HEK293 (cell line): ENCODE data around the gene ERBB4.

ENCODE experiments used
- BCL11A ChIP-seq: fragments of 450-650 bp; formaldehyde crosslinking; IDR thresholded peaks from 2 replicates; pipeline ENCODE4 v1.5.1; 2016; ENCODE audit warnings: low read depth, missing biosample characterization, missing genetic modification characterization
- CTCF ChIP-seq: fragments of 450-650 bp; formaldehyde crosslinking; IDR thresholded peaks from 2 replicates; pipeline ENCODE4 v1.5.1; 2016; ENCODE audit warnings: missing biosample characterization, missing genetic modification characterization
- WT1 ChIP-seq: fragments of 450-650 bp; formaldehyde crosslinking; IDR thresholded peaks from 2 replicates; pipeline ENCODE4 v1.5.1; 2016; ENCODE audit warnings: missing biosample characterization, missing genetic modification characterization
- YY1 ChIP-seq: fragments of 450-650 bp; formaldehyde crosslinking; IDR thresholded peaks from 2 replicates; pipeline ENCODE4 v1.5.1; 2018; ENCODE audit warnings: missing biosample characterization, missing genetic modification characterization
- ZNF274 ChIP-seq, 2 experiments: fragments of 200-500 bp in 1 of 2; fragments of 450-650 bp in 1 of 2; sonication (Bioruptor generic) in 1 of 2; formaldehyde crosslinking in 1 of 2; IDR thresholded peaks; 2 replicates each; pipeline versions ENCODE4 v1.5.1 to v1.6.1; 2014 to 2016; ENCODE audit warnings: borderline replicate concordance in 1 of 2, inconsistent platforms in 1 of 2, low read length in 1 of 2, missing biosample characterization in 1 of 2, missing genetic modification characterization in 1 of 2
- ZNF423 ChIP-seq: fragments of 450-650 bp; formaldehyde crosslinking; IDR thresholded peaks from 2 replicates; pipeline ENCODE4 v1.5.1; 2016; ENCODE audit warnings: missing biosample characterization, missing genetic modification characterization
- ZNF530 ChIP-seq: fragments of 450-650 bp; formaldehyde crosslinking; IDR thresholded peaks from 2 replicates; pipeline ENCODE4 v1.5.1; 2016; ENCODE audit warnings: low read depth, missing biosample characterization, missing genetic modification characterization
- ZNF747 ChIP-seq: fragments of 450-650 bp; formaldehyde crosslinking; IDR thresholded peaks from 2 replicates; pipeline ENCODE4 v1.5.1; 2016; ENCODE audit warnings: missing biosample characterization, missing genetic modification characterization
- ZSCAN16 ChIP-seq: fragments of 450-650 bp; formaldehyde crosslinking; IDR thresholded peaks from 2 replicates; pipeline ENCODE4 v1.5.1; 2016; ENCODE audit warnings: missing biosample characterization, missing genetic modification characterization
- TF ChIP-seq, protein P1 (sequence below): IDR thresholded peaks from 2 replicates; pipeline ENCODE4 v1.6.1; 2011; ENCODE audit warnings: mild to moderate bottlenecking, low read depth, low read length, borderline replicate concordance
- TF ChIP-seq, protein P2 (sequence below): fragments of 450-650 bp; formaldehyde crosslinking; IDR thresholded peaks from 2 replicates; pipeline ENCODE4 v1.5.1; 2017; ENCODE audit warnings: missing biosample characterization, missing genetic modification characterization
- TF ChIP-seq, protein P3 (sequence below): fragments of 450-650 bp; formaldehyde crosslinking; IDR thresholded peaks from 2 replicates; pipeline ENCODE4 v1.5.1; 2016; ENCODE audit warnings: missing biosample characterization, missing genetic modification characterization
- TF ChIP-seq, protein P4 (sequence below): fragments of 450-650 bp; formaldehyde crosslinking; IDR thresholded peaks from 2 replicates; pipeline ENCODE4 v1.5.1; 2016; ENCODE audit warnings: missing biosample characterization, missing genetic modification characterization

- TF ChIP-seq YY1 (tag by site-specific recombination) (no peak), WT1 (tag by site-specific recombination) (no peak), BCL11A (no peak), CTCF (tag by site-specific recombination) (no peak), ZNF423 (tag by site-specific recombination) (no peak), ZNF274 (IDR thresholded peaks at IDR 0.05; ENCODE audit: low read length) (no peak), ZNF274 (tag by site-specific recombination; IDR thresholded peaks at IDR 0.05; ENCODE audit: borderline replicate concordance) (no peak), ZNF747 (tag by site-specific recombination) (no peak), ZNF530 (no peak), ZSCAN16 (no peak)
- TF ChIP-seq, protein P1, sequence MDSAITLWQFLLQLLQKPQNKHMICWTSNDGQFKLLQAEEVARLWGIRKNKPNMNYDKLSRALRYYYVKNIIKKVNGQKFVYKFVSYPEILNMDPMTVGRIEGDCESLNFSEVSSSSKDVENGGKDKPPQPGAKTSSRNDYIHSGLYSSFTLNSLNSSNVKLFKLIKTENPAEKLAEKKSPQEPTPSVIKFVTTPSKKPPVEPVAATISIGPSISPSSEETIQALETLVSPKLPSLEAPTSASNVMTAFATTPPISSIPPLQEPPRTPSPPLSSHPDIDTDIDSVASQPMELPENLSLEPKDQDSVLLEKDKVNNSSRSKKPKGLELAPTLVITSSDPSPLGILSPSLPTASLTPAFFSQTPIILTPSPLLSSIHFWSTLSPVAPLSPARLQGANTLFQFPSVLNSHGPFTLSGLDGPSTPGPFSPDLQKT: no peak
- TF ChIP-seq, protein P2, sequence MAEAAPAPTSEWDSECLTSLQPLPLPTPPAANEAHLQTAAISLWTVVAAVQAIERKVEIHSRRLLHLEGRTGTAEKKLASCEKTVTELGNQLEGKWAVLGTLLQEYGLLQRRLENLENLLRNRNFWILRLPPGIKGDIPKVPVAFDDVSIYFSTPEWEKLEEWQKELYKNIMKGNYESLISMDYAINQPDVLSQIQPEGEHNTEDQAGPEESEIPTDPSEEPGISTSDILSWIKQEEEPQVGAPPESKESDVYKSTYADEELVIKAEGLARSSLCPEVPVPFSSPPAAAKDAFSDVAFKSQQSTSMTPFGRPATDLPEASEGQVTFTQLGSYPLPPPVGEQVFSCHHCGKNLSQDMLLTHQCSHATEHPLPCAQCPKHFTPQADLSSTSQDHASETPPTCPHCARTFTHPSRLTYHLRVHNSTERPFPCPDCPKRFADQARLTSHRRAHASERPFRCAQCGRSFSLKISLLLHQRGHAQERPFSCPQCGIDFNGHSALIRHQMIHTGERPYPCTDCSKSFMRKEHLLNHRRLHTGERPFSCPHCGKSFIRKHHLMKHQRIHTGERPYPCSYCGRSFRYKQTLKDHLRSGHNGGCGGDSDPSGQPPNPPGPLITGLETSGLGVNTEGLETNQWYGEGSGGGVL (tag by site-specific recombination): no peak
- TF ChIP-seq, protein P3, sequence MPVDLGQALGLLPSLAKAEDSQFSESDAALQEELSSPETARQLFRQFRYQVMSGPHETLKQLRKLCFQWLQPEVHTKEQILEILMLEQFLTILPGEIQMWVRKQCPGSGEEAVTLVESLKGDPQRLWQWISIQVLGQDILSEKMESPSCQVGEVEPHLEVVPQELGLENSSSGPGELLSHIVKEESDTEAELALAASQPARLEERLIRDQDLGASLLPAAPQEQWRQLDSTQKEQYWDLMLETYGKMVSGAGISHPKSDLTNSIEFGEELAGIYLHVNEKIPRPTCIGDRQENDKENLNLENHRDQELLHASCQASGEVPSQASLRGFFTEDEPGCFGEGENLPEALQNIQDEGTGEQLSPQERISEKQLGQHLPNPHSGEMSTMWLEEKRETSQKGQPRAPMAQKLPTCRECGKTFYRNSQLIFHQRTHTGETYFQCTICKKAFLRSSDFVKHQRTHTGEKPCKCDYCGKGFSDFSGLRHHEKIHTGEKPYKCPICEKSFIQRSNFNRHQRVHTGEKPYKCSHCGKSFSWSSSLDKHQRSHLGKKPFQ (tag by site-specific recombination): no peak
- TF ChIP-seq, protein P4, sequence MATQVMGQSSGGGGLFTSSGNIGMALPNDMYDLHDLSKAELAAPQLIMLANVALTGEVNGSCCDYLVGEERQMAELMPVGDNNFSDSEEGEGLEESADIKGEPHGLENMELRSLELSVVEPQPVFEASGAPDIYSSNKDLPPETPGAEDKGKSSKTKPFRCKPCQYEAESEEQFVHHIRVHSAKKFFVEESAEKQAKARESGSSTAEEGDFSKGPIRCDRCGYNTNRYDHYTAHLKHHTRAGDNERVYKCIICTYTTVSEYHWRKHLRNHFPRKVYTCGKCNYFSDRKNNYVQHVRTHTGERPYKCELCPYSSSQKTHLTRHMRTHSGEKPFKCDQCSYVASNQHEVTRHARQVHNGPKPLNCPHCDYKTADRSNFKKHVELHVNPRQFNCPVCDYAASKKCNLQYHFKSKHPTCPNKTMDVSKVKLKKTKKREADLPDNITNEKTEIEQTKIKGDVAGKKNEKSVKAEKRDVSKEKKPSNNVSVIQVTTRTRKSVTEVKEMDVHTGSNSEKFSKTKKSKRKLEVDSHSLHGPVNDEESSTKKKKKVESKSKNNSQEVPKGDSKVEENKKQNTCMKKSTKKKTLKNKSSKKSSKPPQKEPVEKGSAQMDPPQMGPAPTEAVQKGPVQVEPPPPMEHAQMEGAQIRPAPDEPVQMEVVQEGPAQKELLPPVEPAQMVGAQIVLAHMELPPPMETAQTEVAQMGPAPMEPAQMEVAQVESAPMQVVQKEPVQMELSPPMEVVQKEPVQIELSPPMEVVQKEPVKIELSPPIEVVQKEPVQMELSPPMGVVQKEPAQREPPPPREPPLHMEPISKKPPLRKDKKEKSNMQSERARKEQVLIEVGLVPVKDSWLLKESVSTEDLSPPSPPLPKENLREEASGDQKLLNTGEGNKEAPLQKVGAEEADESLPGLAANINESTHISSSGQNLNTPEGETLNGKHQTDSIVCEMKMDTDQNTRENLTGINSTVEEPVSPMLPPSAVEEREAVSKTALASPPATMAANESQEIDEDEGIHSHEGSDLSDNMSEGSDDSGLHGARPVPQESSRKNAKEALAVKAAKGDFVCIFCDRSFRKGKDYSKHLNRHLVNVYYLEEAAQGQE: no peak
These were observed 1191.3 kb downstream of the ERBB4 start for GRCh38 chr2:211347328-211347727.
